Stromal cell of bone marrow (primary cell): ENCODE data around the gene PADI1.
"Not testable (repeated sequence)": the region's sequence is repeated elsewhere in the genome, so short reads cannot be mapped to it uniquely, and the experiment has no call there.

Experiments used
- DNase-seq: peaks from one replicate; pipeline ENCODE4 v3.0.0-alpha.2; 2012; ENCODE audit warnings: low read depth

The PADI1 gene

GRCh38 chr1:17217607-17218006 lies 12.7 kb downstream of the PADI1 start:
- DNase-seq, result no peak

GRCh38 chr1:17218939-17219338 lies 14.0 kb downstream of the PADI1 start:
- DNase-seq, result no peak

DNA sequence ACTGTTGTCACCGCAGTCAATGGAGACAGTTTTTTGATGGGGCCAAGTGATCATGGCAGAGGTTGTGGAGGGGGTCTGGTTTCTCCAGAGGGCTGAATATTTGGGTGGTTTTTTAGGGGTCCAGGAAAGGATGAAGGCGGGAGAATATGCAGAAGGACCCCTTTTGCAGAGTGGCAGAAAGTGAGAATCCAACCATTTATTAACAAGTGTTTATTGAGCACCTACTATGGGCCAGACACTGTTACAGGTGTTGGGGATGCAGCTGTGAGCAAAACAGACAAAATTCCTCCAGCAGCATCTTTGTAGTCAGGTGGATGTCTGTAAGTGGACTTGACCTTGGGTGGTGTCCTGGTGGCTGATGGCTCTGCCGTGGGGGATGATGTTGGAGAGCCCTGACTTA lies 15.4 kb downstream of the PADI1 start:
- DNase-seq, result no peak

DNA sequence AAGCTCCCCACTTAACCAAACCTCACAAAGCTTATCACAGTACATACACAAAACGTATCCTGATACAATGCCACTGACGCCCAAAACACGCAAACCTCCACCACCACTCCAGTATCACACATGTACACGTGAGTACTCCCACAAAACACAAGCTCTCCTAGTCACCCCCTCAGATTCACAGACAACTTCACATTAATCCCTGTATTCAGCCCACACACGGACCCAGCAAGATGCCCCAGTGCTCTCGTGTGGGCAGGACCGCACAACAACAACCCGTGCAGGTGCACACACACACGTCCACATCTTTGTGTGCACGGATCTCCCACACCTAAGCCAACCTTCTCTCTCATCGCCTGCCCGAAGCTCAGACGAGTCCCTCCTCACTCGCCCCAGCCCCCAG lies 17.6 kb downstream of the PADI1 start:
- no peak for DNase-seq

- no peak for DNase-seq
Observed at GRCh38 chr1:17224434-17224833, 19.5 kb downstream of the PADI1 start.

- no peak for DNase-seq
Observed at GRCh38 chr1:17225140-17225539, 20.2 kb downstream of the PADI1 start.

DNA sequence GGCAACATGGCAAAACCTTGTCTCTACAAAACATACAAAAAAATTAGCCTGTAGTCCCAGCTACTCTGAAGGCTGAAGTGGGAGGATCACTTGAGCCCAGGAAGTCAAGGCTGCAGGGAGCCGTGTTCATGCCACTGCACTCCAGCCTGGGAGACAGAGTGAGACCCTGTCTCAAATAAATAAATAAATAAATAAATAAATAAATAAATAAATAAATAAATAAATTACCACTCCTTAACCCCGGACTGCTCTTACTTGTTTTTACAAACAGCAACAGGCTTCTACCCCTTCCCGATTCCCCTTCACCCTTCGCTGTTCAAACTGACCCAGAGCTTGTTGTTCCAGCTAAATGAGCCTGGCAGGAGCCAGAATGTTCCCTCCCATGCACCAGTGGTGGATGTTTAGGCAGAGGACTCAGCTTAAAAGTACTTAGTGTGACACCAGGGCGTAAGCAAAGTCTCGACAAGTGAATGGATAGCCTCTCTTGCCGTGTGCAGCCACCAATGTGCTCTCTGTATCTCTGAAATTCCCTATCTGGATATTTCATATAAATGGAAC lies 22.5 kb downstream of the PADI1 start:
- no peak for DNase-seq

DNA sequence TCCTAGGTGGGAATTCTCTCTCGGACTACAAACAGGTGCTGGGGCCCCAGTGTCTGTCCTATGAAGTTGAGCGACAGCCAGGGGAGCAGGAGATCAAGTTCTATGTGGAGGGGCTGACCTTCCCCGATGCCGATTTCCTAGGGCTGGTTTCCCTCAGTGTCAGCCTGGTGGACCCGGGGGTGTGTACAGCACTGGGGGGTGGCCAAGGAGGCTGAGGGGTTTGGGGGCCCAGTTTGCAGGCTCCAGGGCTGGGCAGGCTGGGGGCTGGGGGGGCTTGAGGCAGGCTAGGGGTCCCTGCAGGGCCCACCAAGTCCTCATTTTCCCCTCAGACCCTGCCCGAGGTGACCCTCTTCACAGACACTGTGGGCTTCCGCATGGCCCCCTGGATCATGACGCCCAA lies 23.7 kb downstream of the PADI1 start:
- no peak for DNase-seq

GRCh38 chr1:17229379-17229778 lies 24.5 kb downstream of the PADI1 start:
- DNase-seq, result no peak

DNA sequence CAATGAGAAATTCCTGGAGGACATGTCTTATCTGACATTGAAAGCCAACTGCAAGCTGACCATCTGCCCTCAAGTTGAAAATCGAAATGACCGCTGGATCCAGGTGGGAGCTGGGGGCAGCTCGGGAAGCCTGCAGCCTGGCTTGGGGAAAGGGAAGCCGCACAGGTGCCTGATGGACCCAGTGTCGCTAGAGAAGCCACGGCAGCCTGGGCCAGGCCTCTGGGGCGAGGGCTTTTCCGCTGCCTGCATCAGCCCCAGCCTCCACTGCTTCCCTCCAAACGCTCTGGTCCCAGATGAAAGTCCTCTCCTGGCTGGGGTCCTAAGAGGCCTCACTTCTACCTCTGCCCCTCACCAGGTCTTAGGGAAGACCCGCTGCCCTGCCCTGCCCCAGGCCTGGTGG lies 25.2 kb downstream of the PADI1 start:
- no peak for DNase-seq

DNA sequence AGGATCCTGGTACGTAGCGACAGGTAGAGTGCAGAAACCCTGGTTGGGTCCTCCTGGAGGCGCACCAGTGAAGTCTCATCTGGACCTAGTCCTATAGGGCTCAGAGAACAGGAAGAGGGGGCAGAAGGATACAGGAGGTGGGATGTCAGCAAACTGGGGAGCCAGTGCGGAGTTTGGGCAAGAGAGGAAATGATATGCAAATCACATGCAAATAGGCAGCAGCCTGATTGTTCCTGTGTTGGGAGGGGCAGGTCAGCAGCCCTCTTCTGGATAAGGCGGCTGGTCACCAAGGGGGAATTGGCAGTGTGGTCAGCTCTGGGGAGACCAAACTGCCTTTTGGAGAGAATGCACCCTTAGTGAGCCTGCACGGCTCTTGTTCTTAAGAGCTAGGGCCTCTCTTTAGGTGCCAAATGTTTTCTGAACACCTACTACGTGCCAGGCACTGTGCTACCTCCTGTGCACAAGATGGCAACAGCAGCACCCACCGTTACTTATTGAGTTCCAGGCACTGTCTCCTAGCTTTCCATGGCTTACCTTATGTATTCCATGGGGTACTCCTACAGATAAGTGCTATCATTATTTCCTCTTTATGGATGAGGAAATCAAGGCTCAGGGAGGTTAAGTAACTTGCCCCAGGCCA lies 25.9 kb downstream of the PADI1 start:
- DNase-seq, result no peak

DNA sequence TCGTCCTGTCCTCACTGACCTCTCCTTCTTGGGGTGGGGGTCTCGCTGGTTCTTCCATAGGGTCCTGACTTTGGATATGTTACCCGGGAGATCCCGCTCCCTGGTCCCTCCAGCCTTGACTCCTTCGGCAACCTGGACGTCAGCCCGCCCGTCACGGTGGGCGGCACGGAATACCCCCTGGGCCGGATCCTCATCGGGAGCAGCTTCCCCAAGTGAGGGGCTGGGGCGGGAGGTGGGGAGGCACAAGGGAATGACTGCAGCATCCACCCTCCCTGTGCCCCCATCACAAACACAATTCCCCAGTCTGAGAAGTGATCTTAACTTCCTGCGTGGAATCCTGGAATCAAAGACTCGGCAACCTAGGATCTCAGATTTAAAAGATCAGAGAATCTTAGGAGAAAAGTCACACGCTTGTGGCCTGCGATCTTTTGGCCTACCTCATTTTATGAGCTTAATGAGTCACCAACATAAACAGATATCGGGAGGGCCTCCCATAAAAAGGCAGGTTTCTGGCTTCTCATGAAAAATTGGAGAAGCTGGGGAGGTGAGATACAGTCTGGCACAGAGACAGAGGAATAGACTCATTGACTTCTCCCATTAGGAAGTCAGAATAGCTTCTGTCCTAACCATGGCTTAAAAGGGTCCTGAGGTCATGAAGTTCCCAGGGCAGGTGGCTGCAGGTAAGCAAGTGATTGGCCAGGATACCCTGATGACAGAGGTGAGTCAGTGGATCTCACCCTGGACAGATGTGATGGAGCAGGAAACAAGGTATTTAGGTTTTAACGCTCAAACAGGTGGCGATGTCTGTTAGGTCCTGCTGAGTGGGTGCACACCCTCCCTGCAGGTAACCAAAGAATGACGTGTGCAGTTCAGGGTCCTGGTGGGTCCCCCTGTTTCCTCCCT lies 28.1 kb downstream of the PADI1 start:
- peak; percentile 57 for DNase-seq

- peak; percentile 54 for DNase-seq
Observed at GRCh38 chr1:17233675-17234320, 28.9 kb downstream of the PADI1 start.

GRCh38 chr1:17234405-17234804 lies 29.5 kb downstream of the PADI1 start:
- no peak for DNase-seq

DNA sequence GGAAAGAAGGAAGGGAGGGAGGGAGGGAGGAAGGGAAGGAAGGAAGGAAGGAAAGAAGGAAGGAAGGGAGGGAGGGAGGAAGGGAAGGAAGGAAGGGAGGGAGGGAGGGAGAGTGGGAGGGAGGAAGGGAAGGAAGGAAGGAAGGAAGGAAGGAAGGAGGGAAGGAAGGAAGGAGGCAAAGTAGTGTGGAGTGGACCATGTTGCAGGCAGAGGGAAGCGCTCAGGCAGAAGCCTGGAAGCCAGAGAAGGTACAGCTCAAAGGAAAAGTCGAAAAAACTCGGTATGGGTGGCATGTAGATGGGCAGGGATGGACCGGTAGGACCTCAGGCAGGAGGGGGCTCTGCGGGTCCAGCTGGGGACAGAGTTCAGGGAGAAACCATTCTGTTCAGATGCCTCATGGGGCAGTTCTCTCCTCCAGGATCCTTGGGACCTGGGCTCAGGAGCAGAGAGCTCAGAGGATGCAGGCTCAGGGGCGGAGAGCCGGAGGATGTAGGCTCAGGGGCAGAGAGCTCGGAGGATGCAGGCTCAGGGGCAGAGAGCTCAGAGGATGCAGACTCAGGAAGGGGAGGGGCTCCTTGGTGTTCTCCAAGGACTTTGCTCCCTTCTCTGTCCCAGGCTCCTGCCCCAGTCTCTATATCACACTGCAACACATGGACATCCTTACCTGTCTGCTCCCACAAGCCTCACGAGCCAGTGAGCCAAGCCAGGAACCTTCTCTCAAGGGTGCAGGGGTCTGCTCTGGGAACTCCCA lies 30.4 kb downstream of the PADI1 start:
- no peak for DNase-seq

DNA sequence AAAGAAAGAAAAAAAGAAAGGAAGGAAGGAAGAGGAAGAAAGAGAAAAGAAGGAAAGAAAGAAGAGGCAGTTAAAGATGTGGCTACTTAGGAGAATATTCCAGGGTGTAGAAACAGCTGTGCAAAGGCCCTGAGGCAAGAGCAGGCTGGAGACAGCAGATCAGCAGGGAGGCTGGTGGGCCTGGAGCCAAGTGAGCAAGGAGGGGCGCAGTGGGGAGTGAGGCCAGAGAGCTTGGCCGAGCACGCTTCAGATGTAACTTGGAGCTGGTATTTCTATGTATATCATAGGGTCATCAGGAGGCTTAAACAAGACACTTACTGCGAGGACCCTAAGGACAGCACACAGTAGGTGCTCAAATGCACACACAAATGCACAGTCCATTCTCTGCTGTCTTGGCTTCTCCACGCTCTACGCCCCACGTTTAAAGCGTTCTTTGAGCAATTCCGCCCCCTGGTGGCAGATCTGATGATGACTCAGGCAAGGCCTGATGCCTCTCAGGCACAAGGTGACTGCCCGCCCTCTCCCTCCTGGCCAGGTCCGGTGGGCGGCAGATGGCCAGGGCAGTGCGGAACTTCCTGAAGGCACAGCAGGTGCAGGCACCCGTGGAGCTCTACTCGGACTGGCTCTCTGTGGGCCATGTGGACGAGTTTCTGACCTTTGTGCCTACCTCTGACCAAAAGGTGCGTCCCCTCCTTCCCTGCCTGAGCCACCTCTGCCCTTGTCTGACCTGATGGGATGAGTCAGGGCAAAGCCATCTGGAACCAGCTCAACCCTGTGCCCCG lies 32.0 kb downstream of the PADI1 start:
- peak; percentile 64 for DNase-seq

DNA sequence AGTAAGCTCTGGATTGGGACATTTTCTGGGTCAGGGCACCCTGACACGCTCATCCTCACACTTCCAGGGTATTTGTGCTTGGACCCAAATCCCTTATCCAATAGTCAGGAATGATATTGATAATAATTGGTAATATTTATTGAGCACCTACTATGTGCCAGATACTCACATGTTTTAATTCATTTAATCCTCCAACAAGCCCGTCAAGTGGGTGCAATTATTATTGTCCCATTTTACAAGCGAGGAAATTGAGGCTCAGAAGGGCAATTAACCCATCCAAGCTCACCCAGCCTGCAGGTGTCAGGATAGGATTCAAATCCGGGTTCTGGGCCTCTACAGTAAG lies 32.6 kb downstream of the PADI1 start:
- no peak for DNase-seq

GRCh38 chr1:17239420-17239819 lies 34.5 kb downstream of the PADI1 start:
- DNase-seq, result peak; percentile 90

DNA sequence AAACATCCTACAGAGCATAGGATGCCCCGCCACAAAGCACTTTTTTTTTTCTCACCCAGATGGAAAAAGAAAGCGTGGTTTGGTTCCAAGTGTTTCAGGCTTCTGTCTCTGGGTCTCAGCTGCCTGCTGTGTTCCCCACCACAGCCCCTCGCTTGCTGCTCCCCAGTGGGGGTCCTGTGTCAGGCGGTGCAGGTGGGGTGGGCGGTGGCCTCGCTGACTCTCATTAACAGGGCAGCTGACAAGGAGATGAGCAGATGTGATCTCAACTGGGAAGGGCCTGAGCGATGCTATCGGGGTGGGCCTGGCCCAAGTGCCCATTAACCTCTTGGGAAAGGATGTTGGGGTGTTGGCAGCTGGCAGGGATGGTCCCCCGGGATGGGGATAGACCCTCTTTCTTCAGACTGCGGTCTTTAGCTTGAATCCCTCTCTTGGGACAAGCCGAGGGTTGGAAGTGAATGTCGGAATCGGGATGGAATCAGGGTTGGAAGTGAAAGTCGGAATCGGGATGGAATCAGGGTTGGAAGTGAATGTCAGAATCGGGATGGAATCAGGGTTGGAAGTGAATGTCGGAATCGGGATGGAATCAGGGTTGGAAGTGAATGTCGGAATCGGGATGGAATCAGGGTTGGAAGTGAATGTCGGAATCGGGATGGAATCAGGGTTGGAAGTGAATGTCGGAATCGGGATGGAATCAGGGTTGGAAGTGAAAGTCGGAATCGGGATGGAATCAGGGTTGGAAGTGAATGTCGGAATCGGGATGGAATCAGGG lies 36.3 kb downstream of the PADI1 start:
- not testable (repeated sequence) for DNase-seq

DNA sequence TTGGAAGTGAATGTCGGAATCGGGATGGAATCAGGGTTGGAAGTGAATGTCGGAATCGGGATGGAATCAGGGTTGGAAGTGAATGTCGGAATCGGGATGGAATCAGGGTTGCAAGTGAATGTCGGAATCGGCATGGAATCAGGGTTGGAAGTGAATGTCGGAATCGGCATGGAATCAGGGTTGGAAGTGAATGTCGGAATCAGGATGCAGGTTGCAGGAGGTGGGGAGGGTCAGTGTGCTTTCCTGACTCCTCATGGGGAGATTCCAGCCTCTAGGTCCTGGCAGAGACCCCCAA lies 36.8 kb downstream of the PADI1 start:
- DNase-seq, result not testable (repeated sequence)

GRCh38 chr1:17243274-17243673 lies 38.3 kb downstream of the PADI1 start:
- no peak for DNase-seq
